Cardiac muscle cell (in vitro differentiated cells and primary cell): ENCODE results near the gene CYSLTR2. TPM values are rescaled to one million over a fixed set of nuclear protein-coding genes. Genes with fewer than 3 reads are reported as not detected.

Experiments
- DNase-seq, 2 donors: peaks; one replicate each; pipeline versions ENCODE4 v3.0.0 to v3.0.0-alpha.2; 2010 to 2017; ENCODE audit warnings: low read depth in 1 of 2, low spot score in 1 of 2
- H3K27ac ChIP-seq: fragments of 200-600 bp; sonication (generic); 2 replicates; pipeline ENCODE4 v1.5.1; 2016
- H3K27me3 ChIP-seq: fragments of 200-600 bp; sonication (generic); 2 replicates; pipeline ENCODE4 v1.6.0; 2016; ENCODE audit warnings: control low read depth
- H3K36me3 ChIP-seq: fragments of 200-600 bp; sonication (generic); 2 replicates; pipeline ENCODE4 v1.5.1; 2016; ENCODE audit warnings: control low read depth
- H3K4me1 ChIP-seq: fragments of 200-600 bp; sonication (generic); 2 replicates; pipeline ENCODE4 v1.8.1; 2017; ENCODE audit warnings: low read depth, mild to moderate bottlenecking, mixed run types
- H3K4me3 ChIP-seq: fragments of 200-600 bp; sonication (generic); 2 replicates; pipeline ENCODE4 v1.5.1; 2016; ENCODE audit warnings: mild to moderate bottlenecking
- H3K9me3 ChIP-seq: fragments of 200-600 bp; sonication (generic); 2 replicates; pipeline ENCODE4 v1.5.1; 2017; ENCODE audit warnings: low read depth, mild to moderate bottlenecking, control low read depth
- CTCF ChIP-seq: IDR thresholded peaks from 2 replicates; pipeline ENCODE4 v1.5.1; 2012; ENCODE audit warnings: low read depth, mild to moderate bottlenecking, low read length
- polyA plus RNA-seq: library from polyadenylated mRNA; unstranded; fragments of >200 nt; fragmentation: Nextera tagmentation; extraction: Ambion mirVana; gene quantifications from 2 replicates; pipeline ENCODE4 v1.2.1, GENCODE V29; 2016
- total RNA-seq: library from RNA; depleted of rRNA; stranded (reverse); fragments of >200 nt; gene quantifications from 2 replicates; pipeline ENCODE4 v1.2.3, GENCODE V29; 2016

Gene CYSLTR2
- total and polyA plus RNA-seq, 2 experiments from 2014 or later, result 0.30 to 0.48 TPM

- no peaks in the 10 kb centered on the region for H3K36me3 ChIP-seq
- H3K27me3 ChIP-seq, result no peaks in the 10 kb centered on the region
- TF ChIP-seq CTCF, result no peak
- DNase-seq, result no peak
- H3K4me1 ChIP-seq, result no peaks in the 10 kb centered on the region
- no peaks in the 10 kb centered on the region for H3K9me3 ChIP-seq
- no peak overlapping the region for H3K27ac ChIP-seq
- H3K4me3 ChIP-seq, result no peak overlapping the region
These were observed 9.6 kb upstream of the CYSLTR2 start for GRCh38 chr13:48644141-48644540.

- no peak overlapping the region for H3K4me3 ChIP-seq
- no peaks in the 10 kb centered on the region for H3K27me3 ChIP-seq
- H3K9me3 ChIP-seq, result no peaks in the 10 kb centered on the region
- no peak for DNase-seq
- no peaks in the 10 kb centered on the region for H3K4me1 ChIP-seq
- TF ChIP-seq CTCF, result no peak
- no peaks in the 10 kb centered on the region for H3K36me3 ChIP-seq
- no peak overlapping the region for H3K27ac ChIP-seq
These were observed 8.8 kb upstream of the CYSLTR2 start for GRCh38 chr13:48644951-48645350.

GRCh38 chr13:48645845-48646244, 7.9 kb upstream of the CYSLTR2 start:
- no peaks in the 10 kb centered on the region for H3K4me1 ChIP-seq
- no peak overlapping the region for H3K27ac ChIP-seq
- DNase-seq, result no peak
- H3K4me3 ChIP-seq, result no peak overlapping the region
- H3K27me3 ChIP-seq, result no peaks in the 10 kb centered on the region
- TF ChIP-seq CTCF, result no peak
- H3K36me3 ChIP-seq, result no peaks in the 10 kb centered on the region
- H3K9me3 ChIP-seq, result no peaks in the 10 kb centered on the region

- Histone ChIP-seq H3K9me3 (no peaks in the 10 kb centered on the region), H3K36me3 (no peaks in the 10 kb centered on the region), H3K4me1 (no peaks in the 10 kb centered on the region), H3K4me3 (no peak overlapping the region), H3K27ac (no peak overlapping the region), H3K27me3 (no peaks in the 10 kb centered on the region)
- DNase-seq, result no peak
- TF ChIP-seq CTCF, result no peak
These were observed 6.9 kb upstream of the CYSLTR2 start for GRCh38 chr13:48646791-48647190.

- H3K27me3 ChIP-seq, result no peaks in the 10 kb centered on the region
- no peaks in the 10 kb centered on the region for H3K36me3 ChIP-seq
- DNase-seq, result no peak
- H3K27ac ChIP-seq, result no peak overlapping the region
- no peak for TF ChIP-seq CTCF
- H3K4me3 ChIP-seq, result no peak overlapping the region
- no peaks in the 10 kb centered on the region for H3K9me3 ChIP-seq
- H3K4me1 ChIP-seq, result no peaks in the 10 kb centered on the region
These were observed 6.1 kb upstream of the CYSLTR2 start for GRCh38 chr13:48647625-48648024.

GRCh38 chr13:48648446-48648845, 5.3 kb upstream of the CYSLTR2 start:
- DNase-seq, result no peak
- no peaks in the 10 kb centered on the region for H3K36me3 ChIP-seq
- TF ChIP-seq CTCF, result no peak
- no peaks in the 10 kb centered on the region for H3K9me3 ChIP-seq
- no peaks in the 10 kb centered on the region for H3K27me3 ChIP-seq
- no peak overlapping the region for H3K27ac ChIP-seq
- no peak overlapping the region for H3K4me3 ChIP-seq
- H3K4me1 ChIP-seq, result peaks cover 5% of the 10 kb centered on the region
